Psoas muscle (tissue), 8 donors: ENCODE data around the gene GPR75. TPM values are rescaled to one million over a fixed set of nuclear protein-coding genes. Genes with fewer than 3 reads are reported as not detected.
"Not testable (repeated sequence)": the region's sequence is repeated elsewhere in the genome, so short reads cannot be mapped to it uniquely, and the experiment has no call there.

Experiments used
- ATAC-seq, 4 donors: fragments of 200-7000 bp; cut with Tn5 transposase; one replicate each; pipeline ENCODE4 v1.9.1; 2020; ENCODE audit warnings: moderate library complexity in 3 of 4, mild to moderate bottlenecking in 2 of 4
- DNase-seq, 2 donors: peaks; one replicate each; pipeline ENCODE4 v3.0.0-alpha.2; 2020
- H3K27ac ChIP-seq: fragments of 200-600 bp; one replicate; pipeline ENCODE4 v1.8.0; 2022
- H3K27me3 ChIP-seq, 3 donors: fragments of 200-600 bp in 1 of 3; one replicate each; pipeline versions ENCODE4 v1.6.1 to v1.8.0; 2013 to 2022; ENCODE audit warnings: low read length in 2 of 3, mild to moderate bottlenecking in 2 of 3, moderate library complexity in 1 of 3; ENCODE audit not compliant: insufficient read depth in 3 of 3
- H3K36me3 ChIP-seq, 2 donors: fragments of 200-600 bp in 1 of 2; one replicate each; pipeline versions ENCODE4 v1.6.1 to v1.8.0; 2013 to 2022; ENCODE audit warnings: low read depth in 1 of 2, mild to moderate bottlenecking in 1 of 2, moderate library complexity in 1 of 2; ENCODE audit not compliant: insufficient read depth in 1 of 2
- H3K4me1 ChIP-seq: fragments of 200-600 bp; one replicate; pipeline ENCODE4 v1.8.0; 2022
- H3K4me3 ChIP-seq: fragments of 200-600 bp; one replicate; pipeline ENCODE4 v1.8.0; 2022; ENCODE audit warnings: mild to moderate bottlenecking
- H3K9me3 ChIP-seq: fragments of 200-600 bp; one replicate; pipeline ENCODE4 v1.8.0; 2022
- CTCF ChIP-seq: fragments of 200-600 bp; IDR thresholded peaks from one replicate; pipeline ENCODE4 v1.8.0; 2022; ENCODE audit warnings: antibody characterized with exemption
- whole genome bisulfite sequencing, 3 donors: extraction: QIAGEN DNeasy Blood & Tissue Kit; methylation state at CpG; one replicate each; pipeline versions ENCODE4 v1.1.6 to v1.1.7; 2013; 5-methylcytosine and 5-hydroxymethylcytosine counted together
- intact Hi-C, 2 donors: fragments of 100-400 bp; cut with DNase I; formaldehyde crosslinking; loops; one replicate each; pipeline versions ENCODE4 v1.11.0 to v1.14.2; 2022
- polyA plus RNA-seq, 3 donors: library from polyadenylated mRNA; stranded (reverse); fragments of 200-250 nt; gene quantifications; one replicate each; pipeline ENCODE4 v1.2.3, GENCODE V29; 2013
- total RNA-seq, 4 donors: library from RNA; stranded (reverse); fragmentation: NEBNext Ultra II Directional in 2 of 4; extraction: Animal tissue kit (Norgen Biotek cat#: 25700) in 2 of 4; gene quantifications; one replicate each; pipeline versions ENCODE4 v1.2.1 to v1.2.4, GENCODE V29; 2021 to 2023
- donor health status: healthy with polysubstance abuse.
- donor health status: DM: no; HTN: no; CAD: no; lungs with moderate emphysema.
- donor health status: Bipolar disorder and iron deficiency.
- donor health status: healthy.
- donor health status: DM: yes; HTN: yes; CAD: no.
- donor health status: DM: no; HTN: no; CAD: no.
- donor health status: DM: no; HTN: no; CAD: no.
- donor health status: DM: yes; HTN: yes; CAD: no.

Gene GPR75
- total and polyA plus RNA-seq, 7 donors = 0.29 to 1.9 (median 0.79) TPM

- H3K27ac ChIP-seq = no peak overlapping the region
- ATAC-seq = no peak
- DNase-seq = no peak
- intact Hi-C loops = no loop called here
- no peak overlapping the region for H3K4me3 ChIP-seq
- H3K9me3 ChIP-seq = no peaks in the 10 kb centered on the region
- no peaks in the 10 kb centered on the region for H3K27me3 ChIP-seq
- 84 to 93% (median 87%) methylated on average over 6 of the region's 6 CpGs for WGBS, 3 donors
- peaks cover 3% of the 10 kb centered on the region for H3K4me1 ChIP-seq
- peaks cover 8 to 55% of the 10 kb centered on the region in 2 donors for H3K36me3 ChIP-seq
- no peak for TF ChIP-seq CTCF
These were observed 3.9 kb upstream of the GPR75 start for GRCh38 chr2:53863538-53864227.

GRCh38 chr2:53861824-53862223 is 2.1 kb upstream of the GPR75 start:
- H3K9me3 ChIP-seq = no peaks in the 10 kb centered on the region
- ATAC-seq (no peak), DNase-seq (no peak)
- no peak overlapping the region for H3K27ac ChIP-seq
- peaks cover 2% of the 10 kb centered on the region for H3K4me1 ChIP-seq
- no peak for TF ChIP-seq CTCF
- no peaks in the 10 kb centered on the region for H3K27me3 ChIP-seq
- 92 to 95% (median 95%) methylated on average over 5 of the region's 5 CpGs for WGBS, 3 donors
- H3K4me3 ChIP-seq = no peak overlapping the region
- intact Hi-C loops = no loop called here
- peaks cover 8 to 43% of the 10 kb centered on the region in 2 donors for H3K36me3 ChIP-seq

GRCh38 chr2:53856272-53856671 is 3.5 kb downstream of the GPR75 start:
- H3K4me3 ChIP-seq = no peak overlapping the region
- no peaks in the 10 kb centered on the region for H3K9me3 ChIP-seq
- no peaks in the 10 kb centered on the region for H3K4me1 ChIP-seq
- peaks cover 3 to 22% of the 10 kb centered on the region in 2 donors for H3K36me3 ChIP-seq
- DNase-seq (no peak), ATAC-seq (peak in 2 of 4 donors; percentile 8 to 9)
- no peaks in the 10 kb centered on the region for H3K27me3 ChIP-seq
- H3K27ac ChIP-seq = no peak overlapping the region
- intact Hi-C loops = no loop called here
- 70 to 79% (median 78%) methylated on average over 2 of the region's 2 CpGs for WGBS, 3 donors
- TF ChIP-seq CTCF = no peak

GRCh38 chr2:53854678-53855077 is 5.1 kb downstream of the GPR75 start:
- no peak for TF ChIP-seq CTCF
- WGBS, 3 donors = 91 to 100% (median 96%) methylated on average over 2 of the region's 2 CpGs
- peak in 1 of 4 donors; percentile 9 for ATAC-seq
- no peaks in the 10 kb centered on the region for H3K4me1 ChIP-seq
- intact Hi-C loops = no loop called here
- no peak overlapping the region for H3K27ac ChIP-seq
- H3K4me3 ChIP-seq = no peak overlapping the region
- H3K27me3 ChIP-seq = no peaks in the 10 kb centered on the region
- H3K9me3 ChIP-seq = no peaks in the 10 kb centered on the region
- DNase-seq = no peak
- H3K36me3 ChIP-seq = peaks cover 3 to 27% of the 10 kb centered on the region in 2 donors

- intact Hi-C loops = no loop called here
- ATAC-seq (no peak), DNase-seq (no peak)
- Histone ChIP-seq H3K9me3 (no peaks in the 10 kb centered on the region), H3K27me3 (no peaks in the 10 kb centered on the region), H3K36me3 (peaks cover 3 to 22% of the 10 kb centered on the region in 2 donors), H3K4me1 (no peaks in the 10 kb centered on the region), H3K27ac (no peak overlapping the region), H3K4me3 (no peak overlapping the region)
- TF ChIP-seq CTCF = no peak
- WGBS, 3 donors = 92 to 99% (median 97%) methylated on average over 4 of the region's 4 CpGs
These were observed 7.2 kb downstream of the GPR75 start for GRCh38 chr2:53852532-53852931.

- H3K4me1 ChIP-seq, H3K27me3 ChIP-seq, H3K9me3 ChIP-seq, H3K27ac ChIP-seq, intact Hi-C loops, H3K4me3 ChIP-seq, DNase-seq: not testable (repeated sequence)
- H3K36me3 ChIP-seq = peaks cover 3 to 22% of the 10 kb centered on the region in 2 donors
- ATAC-seq = peak; percentile 34 to 51 (median 39)
- WGBS, 3 donors = 87 to 92% (median 91%) methylated on average over 9 of the region's 9 CpGs
These were observed 8.6 kb downstream of the GPR75 start for GRCh38 chr2:53851052-53851757.
